ENCODE measurements around the gene MTHFD2.

DNA sequence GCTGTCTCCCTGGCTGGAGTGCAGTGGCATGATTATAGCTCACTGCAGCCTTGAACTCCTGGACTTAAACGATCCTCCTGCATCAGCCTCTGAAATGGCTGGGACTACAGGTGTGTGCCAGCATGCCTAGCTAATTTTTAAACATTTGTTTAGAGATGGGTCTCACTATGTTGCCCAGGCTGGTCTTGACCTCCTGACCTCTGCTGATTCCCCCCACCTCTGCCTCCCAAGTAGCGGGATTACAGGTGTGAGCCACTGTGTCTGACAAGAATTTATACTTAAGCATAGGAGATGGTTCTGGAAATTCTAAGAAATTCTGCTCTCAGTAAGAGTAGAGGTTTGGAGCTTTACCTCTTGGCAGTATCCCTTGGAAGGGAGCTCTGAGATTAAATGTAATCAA lies 18.2 kb downstream of the MTHFD2 start:
- TF ChIP-seq ZNF843 (tag by site-specific recombination; IDR thresholded peaks at IDR 0.05): no peak
- TF ChIP-seq, protein P1, sequence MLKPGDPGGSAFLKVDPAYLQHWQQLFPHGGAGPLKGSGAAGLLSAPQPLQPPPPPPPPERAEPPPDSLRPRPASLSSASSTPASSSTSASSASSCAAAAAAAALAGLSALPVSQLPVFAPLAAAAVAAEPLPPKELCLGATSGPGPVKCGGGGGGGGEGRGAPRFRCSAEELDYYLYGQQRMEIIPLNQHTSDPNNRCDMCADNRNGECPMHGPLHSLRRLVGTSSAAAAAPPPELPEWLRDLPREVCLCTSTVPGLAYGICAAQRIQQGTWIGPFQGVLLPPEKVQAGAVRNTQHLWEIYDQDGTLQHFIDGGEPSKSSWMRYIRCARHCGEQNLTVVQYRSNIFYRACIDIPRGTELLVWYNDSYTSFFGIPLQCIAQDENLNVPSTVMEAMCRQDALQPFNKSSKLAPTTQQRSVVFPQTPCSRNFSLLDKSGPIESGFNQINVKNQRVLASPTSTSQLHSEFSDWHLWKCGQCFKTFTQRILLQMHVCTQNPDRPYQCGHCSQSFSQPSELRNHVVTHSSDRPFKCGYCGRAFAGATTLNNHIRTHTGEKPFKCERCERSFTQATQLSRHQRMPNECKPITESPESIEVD (tag by site-specific recombination; IDR thresholded peaks at IDR 0.05): no peak
- no peak for TF ChIP-seq ZNF146 (tag by site-specific recombination; IDR thresholded peaks at IDR 0.05)
- no peak for TF ChIP-seq ZSCAN30 (tag by site-specific recombination; IDR thresholded peaks at IDR 0.05)
- TF ChIP-seq, protein P2, sequence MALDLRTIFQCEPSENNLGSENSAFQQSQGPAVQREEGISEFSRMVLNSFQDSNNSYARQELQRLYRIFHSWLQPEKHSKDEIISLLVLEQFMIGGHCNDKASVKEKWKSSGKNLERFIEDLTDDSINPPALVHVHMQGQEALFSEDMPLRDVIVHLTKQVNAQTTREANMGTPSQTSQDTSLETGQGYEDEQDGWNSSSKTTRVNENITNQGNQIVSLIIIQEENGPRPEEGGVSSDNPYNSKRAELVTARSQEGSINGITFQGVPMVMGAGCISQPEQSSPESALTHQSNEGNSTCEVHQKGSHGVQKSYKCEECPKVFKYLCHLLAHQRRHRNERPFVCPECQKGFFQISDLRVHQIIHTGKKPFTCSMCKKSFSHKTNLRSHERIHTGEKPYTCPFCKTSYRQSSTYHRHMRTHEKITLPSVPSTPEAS (tag by site-specific recombination; IDR thresholded peaks at IDR 0.05): no peak
- TF ChIP-seq, protein P3, sequence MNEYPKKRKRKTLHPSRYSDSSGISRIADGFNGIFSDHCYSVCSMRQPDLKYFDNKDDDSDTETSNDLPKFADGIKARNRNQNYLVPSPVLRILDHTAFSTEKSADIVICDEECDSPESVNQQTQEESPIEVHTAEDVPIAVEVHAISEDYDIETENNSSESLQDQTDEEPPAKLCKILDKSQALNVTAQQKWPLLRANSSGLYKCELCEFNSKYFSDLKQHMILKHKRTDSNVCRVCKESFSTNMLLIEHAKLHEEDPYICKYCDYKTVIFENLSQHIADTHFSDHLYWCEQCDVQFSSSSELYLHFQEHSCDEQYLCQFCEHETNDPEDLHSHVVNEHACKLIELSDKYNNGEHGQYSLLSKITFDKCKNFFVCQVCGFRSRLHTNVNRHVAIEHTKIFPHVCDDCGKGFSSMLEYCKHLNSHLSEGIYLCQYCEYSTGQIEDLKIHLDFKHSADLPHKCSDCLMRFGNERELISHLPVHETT (tag by site-specific recombination; IDR thresholded peaks at IDR 0.05): no peak
- no peak for TF ChIP-seq ZNF658 (tag by site-specific recombination; IDR thresholded peaks at IDR 0.05)
- TF ChIP-seq ZNF10 (tag by site-specific recombination; IDR thresholded peaks at IDR 0.05): no peak
- TF ChIP-seq, protein P4, sequence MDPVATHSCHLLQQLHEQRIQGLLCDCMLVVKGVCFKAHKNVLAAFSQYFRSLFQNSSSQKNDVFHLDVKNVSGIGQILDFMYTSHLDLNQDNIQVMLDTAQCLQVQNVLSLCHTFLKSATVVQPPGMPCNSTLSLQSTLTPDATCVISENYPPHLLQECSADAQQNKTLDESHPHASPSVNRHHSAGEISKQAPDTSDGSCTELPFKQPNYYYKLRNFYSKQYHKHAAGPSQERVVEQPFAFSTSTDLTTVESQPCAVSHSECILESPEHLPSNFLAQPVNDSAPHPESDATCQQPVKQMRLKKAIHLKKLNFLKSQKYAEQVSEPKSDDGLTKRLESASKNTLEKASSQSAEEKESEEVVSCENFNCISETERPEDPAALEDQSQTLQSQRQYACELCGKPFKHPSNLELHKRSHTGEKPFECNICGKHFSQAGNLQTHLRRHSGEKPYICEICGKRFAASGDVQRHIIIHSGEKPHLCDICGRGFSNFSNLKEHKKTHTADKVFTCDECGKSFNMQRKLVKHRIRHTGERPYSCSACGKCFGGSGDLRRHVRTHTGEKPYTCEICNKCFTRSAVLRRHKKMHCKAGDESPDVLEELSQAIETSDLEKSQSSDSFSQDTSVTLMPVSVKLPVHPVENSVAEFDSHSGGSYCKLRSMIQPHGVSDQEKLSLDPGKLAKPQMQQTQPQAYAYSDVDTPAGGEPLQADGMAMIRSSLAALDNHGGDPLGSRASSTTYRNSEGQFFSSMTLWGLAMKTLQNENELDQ (tag by site-specific recombination; IDR thresholded peaks at IDR 0.05; ENCODE audit: low read depth): no peak
- TF ChIP-seq, protein P5, sequence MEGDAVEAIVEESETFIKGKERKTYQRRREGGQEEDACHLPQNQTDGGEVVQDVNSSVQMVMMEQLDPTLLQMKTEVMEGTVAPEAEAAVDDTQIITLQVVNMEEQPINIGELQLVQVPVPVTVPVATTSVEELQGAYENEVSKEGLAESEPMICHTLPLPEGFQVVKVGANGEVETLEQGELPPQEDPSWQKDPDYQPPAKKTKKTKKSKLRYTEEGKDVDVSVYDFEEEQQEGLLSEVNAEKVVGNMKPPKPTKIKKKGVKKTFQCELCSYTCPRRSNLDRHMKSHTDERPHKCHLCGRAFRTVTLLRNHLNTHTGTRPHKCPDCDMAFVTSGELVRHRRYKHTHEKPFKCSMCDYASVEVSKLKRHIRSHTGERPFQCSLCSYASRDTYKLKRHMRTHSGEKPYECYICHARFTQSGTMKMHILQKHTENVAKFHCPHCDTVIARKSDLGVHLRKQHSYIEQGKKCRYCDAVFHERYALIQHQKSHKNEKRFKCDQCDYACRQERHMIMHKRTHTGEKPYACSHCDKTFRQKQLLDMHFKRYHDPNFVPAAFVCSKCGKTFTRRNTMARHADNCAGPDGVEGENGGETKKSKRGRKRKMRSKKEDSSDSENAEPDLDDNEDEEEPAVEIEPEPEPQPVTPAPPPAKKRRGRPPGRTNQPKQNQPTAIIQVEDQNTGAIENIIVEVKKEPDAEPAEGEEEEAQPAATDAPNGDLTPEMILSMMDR (tag by site-specific recombination; IDR thresholded peaks at IDR 0.05): no peak
- TF ChIP-seq ZNF16 (tag by site-specific recombination; IDR thresholded peaks at IDR 0.05; ENCODE audit: low read depth): no peak
- TF ChIP-seq ZNF549 (tag by site-specific recombination; IDR thresholded peaks at IDR 0.05): no peak
- no peak for TF ChIP-seq ZNF664 (tag by site-specific recombination; IDR thresholded peaks at IDR 0.05)
- TF ChIP-seq ZNF214 (tag by site-specific recombination; IDR thresholded peaks at IDR 0.05; ENCODE audit: borderline replicate concordance): no peak

All from HEK293 (cell line).